HAP-1 (cell line): ENCODE results near the gene RFTN1.

Source experiments
- DNase-seq, 2 experiments: peaks; one replicate each; pipeline ENCODE4 v3.0.0-alpha.2; 2016 to 2020; ENCODE audit warnings: low spot score in 2 of 2
- H3K27me3 ChIP-seq: fragments of 250-450 bp; sonication (Bioruptor Pico); 2 replicates; pipeline ENCODE4 v1.5.1; 2020; ENCODE audit warnings: low read depth, mild to moderate bottlenecking, moderate library complexity
- H3K36me3 ChIP-seq: fragments of 250-450 bp; sonication (Bioruptor Pico); replicated peaks from 2 replicates; pipeline ENCODE4 v1.5.1; 2020; ENCODE audit warnings: mild to moderate bottlenecking
- H3K4me1 ChIP-seq: fragments of 250-450 bp; sonication (Bioruptor Pico); 2 replicates; pipeline ENCODE4 v1.5.1; 2020; ENCODE audit warnings: mild to moderate bottlenecking
- H3K4me3 ChIP-seq: fragments of 250-450 bp; sonication (Bioruptor Pico); 2 replicates; pipeline ENCODE4 v1.5.1; 2020; ENCODE audit warnings: mild to moderate bottlenecking, moderate library complexity
- H3K9me3 ChIP-seq: fragments of 250-450 bp; sonication (Bioruptor Pico); 2 replicates; pipeline ENCODE4 v1.5.1; 2020; ENCODE audit warnings: mild to moderate bottlenecking, moderate library complexity
- in situ Hi-C: fragments of 300-500 bp; cut with MboI; formaldehyde crosslinking; loops from 3 replicates; pipeline ENCODE4 v1.14.3; 2020; ENCODE audit warnings: low sequenced_read_pairs, inconsistent platforms, mixed read lengths

Gene RFTN1

DNA sequence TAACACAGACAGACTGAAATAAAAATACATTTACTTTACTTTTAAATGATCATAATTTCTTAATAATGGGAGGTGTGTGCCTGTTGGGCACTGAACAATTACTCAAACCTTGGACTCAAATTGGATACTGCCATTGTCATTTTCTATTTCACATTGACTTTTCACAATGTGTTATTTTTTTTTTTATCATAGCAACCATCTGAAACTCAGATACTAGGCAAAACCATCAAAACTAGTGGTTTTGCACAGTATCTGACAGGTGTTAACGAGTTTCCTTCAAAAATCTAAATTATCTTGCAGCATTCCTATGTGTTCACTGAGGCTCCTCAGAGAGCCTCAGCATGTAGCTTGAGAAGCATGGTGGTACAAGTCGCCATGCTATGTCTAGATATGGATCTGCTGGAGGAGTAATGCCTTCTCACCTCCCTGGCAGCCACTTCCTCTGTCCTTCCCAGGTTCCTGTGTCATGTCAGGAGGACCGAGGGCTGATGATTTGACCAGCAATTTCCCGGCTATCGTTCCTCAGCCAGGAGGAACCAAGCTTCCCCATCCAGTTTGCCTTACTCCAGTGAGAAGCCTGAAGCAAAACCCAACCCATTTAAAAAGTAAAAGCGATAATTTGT lies 29.9 kb upstream of the RFTN1 start:
- no peak for DNase-seq
- Histone ChIP-seq H3K9me3 (no peaks in the 10 kb centered on the region), H3K4me1 (peaks cover 11% of the 10 kb centered on the region), H3K36me3 (no peaks in the 10 kb centered on the region), H3K4me3 (no peak overlapping the region), H3K27me3 (peaks cover 64% of the 10 kb centered on the region)
- in situ Hi-C loops = no loop called here

DNA sequence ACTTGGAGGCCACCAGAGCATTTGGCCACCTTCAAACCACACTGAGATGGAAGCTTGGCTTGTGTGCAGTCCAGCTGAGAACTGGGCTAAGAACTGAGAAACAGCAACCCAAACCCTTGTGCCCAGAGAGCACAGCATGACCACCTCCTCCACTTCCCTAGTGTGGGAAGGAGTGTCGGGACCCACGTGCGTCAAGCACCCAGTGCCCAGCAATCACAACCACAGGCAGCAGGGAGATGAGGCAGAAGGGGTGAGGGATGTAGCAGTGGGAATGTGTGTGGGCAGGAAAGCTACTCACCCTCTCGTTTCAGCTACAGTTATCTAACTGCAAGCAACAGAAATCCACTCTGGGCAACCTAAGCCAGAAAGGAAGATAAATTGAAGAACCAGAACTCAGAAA lies 25.0 kb upstream of the RFTN1 start:
- in situ Hi-C loops = no loop called here
- Histone ChIP-seq H3K36me3 (no peaks in the 10 kb centered on the region), H3K9me3 (no peaks in the 10 kb centered on the region), H3K27me3 (peaks cover 73% of the 10 kb centered on the region), H3K4me3 (no peak overlapping the region), H3K4me1 (peaks cover 14% of the 10 kb centered on the region)
- DNase-seq = no peak

DNA sequence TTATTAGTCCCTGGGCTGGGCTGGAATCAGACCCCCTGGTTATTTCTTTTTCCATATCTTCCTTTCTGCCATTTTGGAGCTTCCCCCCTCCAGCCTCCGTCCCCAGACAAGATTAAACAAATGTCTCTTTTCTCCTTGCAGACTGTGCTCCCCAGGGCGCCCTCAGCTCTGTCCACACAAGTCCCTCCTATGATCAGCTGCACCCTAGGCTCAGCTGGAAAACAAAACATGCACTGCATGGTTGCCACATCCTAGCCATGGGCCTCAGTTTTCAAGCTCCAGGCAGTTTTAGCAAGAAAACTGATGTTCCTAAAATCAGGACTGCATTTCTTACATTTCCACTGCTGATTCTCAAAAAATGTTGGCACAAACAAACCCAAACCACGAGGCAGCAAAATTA lies 23.5 kb upstream of the RFTN1 start:
- H3K36me3 ChIP-seq = no peaks in the 10 kb centered on the region
- H3K4me1 ChIP-seq = peaks cover 14% of the 10 kb centered on the region
- no peak overlapping the region for H3K4me3 ChIP-seq
- no peaks in the 10 kb centered on the region for H3K9me3 ChIP-seq
- in situ Hi-C loops = no loop called here
- peaks cover 73% of the 10 kb centered on the region for H3K27me3 ChIP-seq
- DNase-seq = no peak

DNA sequence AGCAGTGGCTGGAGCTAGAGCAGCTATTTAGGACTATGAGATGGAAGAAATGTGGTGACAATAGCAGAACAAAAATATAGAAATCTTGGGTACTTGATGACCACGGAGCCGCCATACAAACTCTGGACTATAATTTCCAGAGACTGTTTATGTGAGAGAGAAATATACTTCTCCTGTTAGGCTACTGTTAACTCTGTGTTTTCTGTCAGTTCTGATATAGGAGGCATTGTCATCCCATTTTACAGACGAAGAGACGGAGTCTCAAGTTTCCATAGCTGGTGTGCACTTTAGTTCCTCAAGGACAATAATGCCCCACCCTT lies 22.8 kb upstream of the RFTN1 start:
- H3K4me3 ChIP-seq = no peak overlapping the region
- H3K4me1 ChIP-seq = peaks cover 14% of the 10 kb centered on the region
- no peaks in the 10 kb centered on the region for H3K36me3 ChIP-seq
- H3K9me3 ChIP-seq = no peaks in the 10 kb centered on the region
- no peak for DNase-seq
- in situ Hi-C loops = no loop called here
- H3K27me3 ChIP-seq = peaks cover 73% of the 10 kb centered on the region

DNA sequence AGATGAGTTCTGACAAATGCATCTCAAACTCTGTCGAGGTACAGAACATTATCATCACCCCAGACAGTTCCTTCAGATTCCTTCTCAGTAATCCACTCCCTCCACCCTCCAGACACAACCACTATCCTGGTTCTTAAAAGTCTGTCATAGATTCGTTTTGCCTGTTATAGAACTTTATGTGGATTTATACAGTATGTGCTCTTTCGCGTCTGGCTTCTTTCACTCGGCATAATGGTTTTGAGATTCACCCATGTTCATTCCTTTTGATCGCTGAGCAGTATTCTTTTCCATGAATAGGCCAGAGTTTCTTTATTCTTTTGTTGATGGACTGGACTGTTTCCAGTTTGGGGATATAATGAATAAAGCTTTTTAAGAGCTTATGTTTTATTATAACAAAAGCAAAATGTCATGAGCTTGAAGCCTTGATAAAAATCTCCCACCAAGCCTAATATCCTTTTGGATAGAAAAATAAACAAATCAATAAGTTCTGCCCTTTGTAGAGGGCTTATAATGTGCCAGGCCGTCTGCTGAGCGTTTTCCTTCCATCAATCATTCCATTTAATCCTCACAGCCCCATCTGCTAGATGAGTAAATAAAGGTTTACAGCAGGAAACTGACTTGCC lies 21.3 kb upstream of the RFTN1 start:
- Histone ChIP-seq H3K9me3 (no peaks in the 10 kb centered on the region), H3K36me3 (no peaks in the 10 kb centered on the region), H3K4me3 (no peak overlapping the region), H3K27me3 (peaks cover 76% of the 10 kb centered on the region), H3K4me1 (peaks cover 14% of the 10 kb centered on the region)
- peak; percentile 58 to 95 for DNase-seq
- in situ Hi-C loops = no loop called here

DNA sequence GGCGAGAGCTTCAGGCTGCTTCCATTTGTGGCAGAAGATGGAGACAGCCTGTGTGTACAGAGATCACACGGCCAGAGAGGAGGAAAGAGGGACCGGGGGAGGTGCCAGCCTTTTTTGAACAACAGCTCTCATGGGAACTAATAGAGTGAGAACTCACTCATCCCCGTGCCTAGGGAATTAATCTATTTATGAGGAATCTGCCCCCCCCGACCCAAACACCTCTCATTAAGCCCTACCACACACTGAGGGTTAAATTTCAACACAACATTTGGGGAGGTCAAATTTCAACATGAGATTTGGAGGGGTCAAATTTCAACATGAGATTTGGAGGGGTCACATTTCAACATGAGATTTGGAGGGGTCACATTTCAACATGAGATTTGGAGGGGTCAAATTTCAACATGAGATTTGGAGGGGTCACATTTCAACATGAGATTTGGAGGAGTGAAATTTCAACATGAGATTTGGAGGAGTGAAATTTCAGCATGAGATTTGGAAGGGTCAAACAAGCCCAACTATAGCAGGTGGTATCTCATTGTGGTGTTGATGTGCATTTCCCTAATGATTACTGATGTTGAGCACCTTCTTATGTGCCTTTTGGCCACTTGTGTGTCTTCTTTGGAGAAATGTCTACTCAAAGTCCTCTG lies 20.6 kb upstream of the RFTN1 start:
- Histone ChIP-seq H3K27me3 (peaks cover 76% of the 10 kb centered on the region), H3K4me1 (peaks cover 14% of the 10 kb centered on the region), H3K36me3 (no peaks in the 10 kb centered on the region), H3K9me3 (no peaks in the 10 kb centered on the region), H3K4me3 (no peak overlapping the region)
- in situ Hi-C loops = no loop called here
- no peak for DNase-seq

DNA sequence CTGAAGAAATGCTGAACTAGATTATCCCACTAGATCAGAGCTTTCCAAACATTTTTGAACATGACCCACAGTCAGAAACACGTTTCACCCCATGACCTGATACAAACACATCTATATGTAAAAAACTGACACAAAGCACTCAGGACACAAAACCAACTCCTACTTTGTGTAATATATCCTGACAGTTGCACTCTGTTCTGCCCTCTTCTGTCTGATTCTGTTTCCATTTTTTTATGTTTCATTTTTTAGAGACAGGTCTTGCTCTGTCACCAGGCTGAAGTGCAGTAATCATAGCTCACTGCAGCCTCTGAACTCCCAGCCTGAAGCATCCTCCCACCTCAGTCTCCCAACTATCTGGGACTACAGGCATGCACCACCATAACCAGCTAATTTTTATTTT lies 15.8 kb upstream of the RFTN1 start:
- in situ Hi-C loops = no loop called here
- H3K36me3 ChIP-seq = no peaks in the 10 kb centered on the region

DNA sequence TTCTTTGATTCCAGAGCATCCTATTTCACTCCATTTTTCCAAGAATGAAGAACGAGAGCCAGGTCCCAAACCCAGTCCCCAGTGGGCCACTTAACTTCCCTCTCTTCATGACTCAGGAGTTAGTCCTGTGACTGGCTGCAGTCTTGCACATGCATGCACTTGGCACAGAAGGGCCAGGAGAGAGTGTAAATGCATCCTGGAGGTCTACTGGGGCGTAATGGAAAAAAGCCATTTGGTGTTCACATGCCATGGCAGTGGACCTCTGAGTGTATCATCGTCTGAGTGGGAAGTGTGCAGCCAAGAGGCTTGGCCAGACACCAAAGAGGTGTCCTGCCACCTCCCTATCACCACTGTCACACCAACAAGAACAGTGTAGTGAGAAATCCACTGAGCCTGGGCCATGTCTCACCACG lies 15.1 kb upstream of the RFTN1 start:
- Histone ChIP-seq H3K4me1 (no peaks in the 10 kb centered on the region), H3K9me3 (no peaks in the 10 kb centered on the region), H3K36me3 (no peaks in the 10 kb centered on the region), H3K27me3 (peaks cover 91% of the 10 kb centered on the region), H3K4me3 (no peak overlapping the region)
- in situ Hi-C loops = no loop called here
- no peak for DNase-seq

More for the DNA sequence above, 15.8 kb upstream of the RFTN1 start:
- Histone ChIP-seq H3K4me3 (no peak overlapping the region), H3K4me1 (peaks cover 4% of the 10 kb centered on the region), H3K27me3 (peaks cover 88% of the 10 kb centered on the region), H3K9me3 (no peaks in the 10 kb centered on the region)
- no peak for DNase-seq

DNA sequence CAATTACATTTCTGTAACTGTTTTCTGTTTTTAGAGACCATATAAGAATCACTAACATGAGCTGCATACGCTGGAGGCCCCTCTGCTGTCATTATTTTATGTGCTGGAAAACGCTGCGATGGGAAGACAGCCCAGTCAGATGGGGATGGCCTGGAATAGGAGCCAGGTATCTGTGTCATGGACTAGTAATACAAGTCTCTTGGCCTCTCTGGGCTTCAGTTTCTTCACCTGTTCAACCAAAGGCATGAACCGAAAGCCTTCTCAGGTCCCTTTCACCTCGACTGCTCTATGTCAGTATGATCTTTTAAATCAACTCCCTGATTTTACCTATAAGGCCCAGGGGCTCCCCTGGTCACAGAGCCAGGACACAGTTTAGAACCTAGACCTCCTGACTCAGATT lies 14.6 kb upstream of the RFTN1 start:
- no peaks in the 10 kb centered on the region for H3K9me3 ChIP-seq
- no peaks in the 10 kb centered on the region for H3K36me3 ChIP-seq
- H3K4me3 ChIP-seq = no peak overlapping the region
- no peaks in the 10 kb centered on the region for H3K4me1 ChIP-seq
- no peak for DNase-seq
- H3K27me3 ChIP-seq = peaks cover 91% of the 10 kb centered on the region
- in situ Hi-C loops = no loop called here

DNA sequence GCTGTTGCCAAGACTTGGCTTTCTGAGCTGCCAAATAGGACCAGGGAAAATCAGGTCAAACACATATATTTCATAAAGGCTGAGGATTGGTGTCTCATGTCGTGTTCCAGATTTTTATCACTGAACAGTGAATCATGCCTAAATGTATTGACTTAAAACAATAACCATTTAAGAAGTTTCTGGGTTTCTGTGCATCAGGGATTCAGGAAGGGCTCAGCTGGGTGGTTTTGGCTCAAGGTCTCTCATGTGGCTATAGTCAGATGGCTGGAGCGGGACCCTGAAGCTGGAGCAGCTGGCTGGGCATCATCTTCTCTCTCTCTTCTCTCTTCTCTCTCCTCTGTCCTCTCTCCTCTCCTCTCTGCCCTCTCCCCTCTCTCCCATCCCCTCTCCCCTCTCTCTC lies 10.7 kb upstream of the RFTN1 start:
- H3K36me3 ChIP-seq = no peaks in the 10 kb centered on the region
- 0 out of 2 replicates have a peak, but pooled peaks cover 2% of the 10 kb centered on the region for H3K9me3 ChIP-seq
- DNase-seq = no peak
- no peak overlapping the region for H3K4me3 ChIP-seq
- H3K27me3 ChIP-seq = peaks cover 86% of the 10 kb centered on the region
- in situ Hi-C loops = no loop called here
- no peaks in the 10 kb centered on the region for H3K4me1 ChIP-seq

DNA sequence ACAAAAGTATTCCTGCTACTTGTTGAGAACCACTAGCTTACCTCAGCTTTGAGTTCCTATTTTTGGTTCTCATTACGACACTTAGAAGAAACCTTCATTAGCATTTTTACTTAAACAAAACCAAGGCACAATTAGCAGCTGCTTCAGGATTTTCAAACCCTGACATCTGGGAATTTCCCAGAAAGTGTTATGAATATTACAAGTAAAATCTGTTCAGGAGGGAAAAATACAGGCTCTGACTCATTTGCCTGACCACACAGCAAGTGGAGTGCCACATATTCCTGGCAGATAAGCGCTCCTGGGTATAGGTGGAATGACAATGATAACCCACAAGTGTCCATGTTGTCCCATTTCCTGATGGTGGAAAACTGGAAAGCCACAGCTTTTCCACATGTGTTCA lies 10.3 kb upstream of the RFTN1 start:
- DNase-seq = no peak
- H3K4me1 ChIP-seq = no peaks in the 10 kb centered on the region
- H3K4me3 ChIP-seq = no peak overlapping the region
- 0 out of 2 replicates have a peak, but pooled peaks cover 2% of the 10 kb centered on the region for H3K9me3 ChIP-seq
- no peaks in the 10 kb centered on the region for H3K36me3 ChIP-seq
- in situ Hi-C loops = no loop called here
- peaks cover 86% of the 10 kb centered on the region for H3K27me3 ChIP-seq

DNA sequence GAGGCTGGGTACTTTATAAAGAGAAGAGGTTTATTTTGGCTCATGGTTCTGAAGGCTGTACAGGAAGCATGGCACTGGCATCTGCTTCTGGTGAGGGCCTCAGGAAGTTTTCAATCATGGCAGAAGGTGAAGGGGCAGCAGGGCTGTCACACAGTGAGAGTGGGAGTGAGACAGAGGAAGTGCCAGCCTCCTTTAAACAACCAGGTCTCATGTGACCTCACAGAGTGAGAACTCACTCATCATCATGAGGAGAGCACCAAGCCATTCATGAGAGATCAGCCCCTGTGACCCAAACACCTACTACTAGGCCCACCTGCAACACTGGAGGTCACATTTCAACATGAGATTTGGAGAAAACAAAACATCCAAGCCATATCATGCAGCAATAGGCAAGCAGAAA lies 9.3 kb upstream of the RFTN1 start:
- in situ Hi-C loops = no loop called here
- Histone ChIP-seq H3K4me3 (no peak overlapping the region), H3K9me3 (0 out of 2 replicates have a peak, but pooled peaks cover 2% of the 10 kb centered on the region), H3K36me3 (no peaks in the 10 kb centered on the region), H3K4me1 (no peaks in the 10 kb centered on the region), H3K27me3 (peaks cover 86% of the 10 kb centered on the region)
- DNase-seq = no peak

DNA sequence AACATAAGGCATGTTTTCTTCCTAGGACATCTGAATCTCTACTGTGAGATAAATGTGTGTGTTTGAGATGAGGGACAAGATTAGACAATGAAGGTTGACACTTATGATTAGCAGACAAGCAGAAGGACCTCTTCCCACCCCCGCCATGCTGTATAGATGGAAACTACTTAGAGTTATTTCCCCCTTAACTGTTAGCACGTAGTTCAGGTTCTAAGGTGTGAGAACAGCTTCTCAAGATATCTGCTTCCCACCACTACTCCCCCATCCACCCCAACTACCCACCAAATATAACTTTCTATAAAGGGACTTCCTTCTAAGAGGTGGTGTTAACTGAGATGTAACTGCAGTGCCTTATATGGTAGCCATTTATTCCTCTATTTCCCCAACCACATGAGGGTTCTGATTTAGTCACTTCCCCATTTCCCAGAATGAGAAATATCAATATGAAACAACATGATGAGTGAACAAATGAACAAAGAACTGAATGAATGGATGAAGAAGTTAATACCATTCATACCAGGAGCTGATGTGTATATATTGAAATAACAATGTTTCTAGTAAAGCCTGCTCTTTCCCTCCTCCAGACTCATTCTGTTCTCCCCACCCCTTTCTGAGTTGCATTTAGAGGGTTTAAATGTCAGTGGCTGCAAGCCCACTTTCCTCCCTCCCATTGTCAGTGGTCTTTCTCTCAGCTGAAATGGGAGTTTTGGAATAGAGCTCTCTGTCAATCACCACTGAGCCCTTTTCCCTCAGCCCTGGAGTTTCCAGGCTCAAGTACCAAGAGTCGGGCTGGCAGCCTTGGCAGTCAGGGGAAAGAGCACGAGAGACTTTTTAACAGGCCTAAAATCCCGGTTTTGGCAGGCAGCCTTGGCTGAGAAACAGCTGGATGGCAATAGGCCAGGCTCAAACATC lies 7.7 kb upstream of the RFTN1 start:
- Histone ChIP-seq H3K4me3 (no peak overlapping the region), H3K4me1 (no peaks in the 10 kb centered on the region), H3K27me3 (peaks cover 80% of the 10 kb centered on the region), H3K9me3 (0 out of 2 replicates have a peak, but pooled peaks cover 2% of the 10 kb centered on the region), H3K36me3 (no peaks in the 10 kb centered on the region)
- DNase-seq = no peak
- in situ Hi-C loops = no loop called here
